A204.1 (cell line): Measurements from ENCODE around the gene DNMT3B.
"Not testable (repeated sequence)": the region's sequence is repeated elsewhere in the genome, so short reads cannot be mapped to it uniquely, and the experiment has no call there.

ENCODE experiments used
- FAIRE-seq: peaks from 2 replicates; lab custom pipeline; 2012; peaks lifted over from hg19 to GRCh38; lab: Jason Lieb, UNC

Gene DNMT3B

GRCh38 chr20:32792316-32792715 lies 30.1 kb downstream of the DNMT3B start:
- FAIRE-seq, result no peak

GRCh38 chr20:32792731-32793458 lies 30.7 kb downstream of the DNMT3B start:
- FAIRE-seq, result no peak

GRCh38 chr20:32796383-32796948 lies 34.3 kb downstream of the DNMT3B start:
- no peak for FAIRE-seq

GRCh38 chr20:32796981-32797451 lies 34.8 kb downstream of the DNMT3B start:
- no peak for FAIRE-seq

- FAIRE-seq, result not testable (repeated sequence)
Observed at GRCh38 chr20:32797571-32797970, 35.4 kb downstream of the DNMT3B start.

- no peak for FAIRE-seq
Observed at GRCh38 chr20:32798046-32798981, 36.1 kb downstream of the DNMT3B start.

- no peak for FAIRE-seq
Observed at GRCh38 chr20:32803092-32803491, 40.9 kb downstream of the DNMT3B start.

GRCh38 chr20:32804022-32804715 lies 42.0 kb downstream of the DNMT3B start:
- FAIRE-seq, result no peak

GRCh38 chr20:32804817-32805216 lies 42.6 kb downstream of the DNMT3B start:
- no peak for FAIRE-seq

- no peak for FAIRE-seq
Observed at GRCh38 chr20:32805721-32806120, 43.5 kb downstream of the DNMT3B start.

GRCh38 chr20:32806356-32806755 lies 44.2 kb downstream of the DNMT3B start:
- FAIRE-seq, result no peak

- FAIRE-seq, result no peak
Observed at GRCh38 chr20:32807706-32808105, 45.5 kb downstream of the DNMT3B start.

- FAIRE-seq, result no peak
Observed at GRCh38 chr20:32808438-32808837, 46.3 kb downstream of the DNMT3B start.

- no peak for FAIRE-seq
Observed at GRCh38 chr20:32809907-32810306, 47.7 kb downstream of the DNMT3B start.

GRCh38 chr20:32810941-32811340 lies 48.8 kb downstream of the DNMT3B start:
- FAIRE-seq, result no peak

GRCh38 chr20:32811886-32812285 lies 49.7 kb downstream of the DNMT3B start:
- FAIRE-seq, result no peak

GRCh38 chr20:32819992-32820697 lies 58.0 kb downstream of the DNMT3B start:
- no peak for FAIRE-seq

- no peak for FAIRE-seq
Observed at GRCh38 chr20:32820698-32821377, 58.7 kb downstream of the DNMT3B start.

- no peak for FAIRE-seq
Observed at GRCh38 chr20:32822225-32822624, 60.0 kb downstream of the DNMT3B start.

GRCh38 chr20:32823078-32823477 lies 60.9 kb downstream of the DNMT3B start:
- FAIRE-seq, result no peak
